ENCODE measurements around the gene RPL11. TPM values are rescaled to one million over a fixed set of nuclear protein-coding genes. Genes with fewer than 3 reads are reported as not detected.

The RPL11 gene
- total and polyA plus RNA-seq, 10 donors = 864 to 6,089 (median 1,132) TPM

DNA sequence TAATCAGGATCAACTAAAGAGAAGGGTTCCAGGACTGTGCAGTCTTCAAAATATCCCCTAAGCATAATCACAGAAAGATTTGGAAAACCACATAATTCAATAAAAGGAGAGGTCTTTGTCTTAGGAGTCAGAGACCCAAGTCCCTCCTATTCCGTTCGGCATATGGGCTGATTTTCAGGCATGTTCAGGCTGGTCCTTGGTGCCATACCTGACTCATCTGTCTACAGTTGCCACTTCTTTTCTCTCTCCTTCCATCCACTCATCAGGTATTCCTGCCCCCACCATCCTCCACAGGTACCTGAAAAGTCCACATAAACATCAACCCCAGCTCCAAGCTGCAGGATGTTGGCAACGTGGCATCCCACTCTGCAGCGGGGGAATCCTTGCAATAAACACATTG is 29.7 kb upstream of the RPL11 start:
- no peak overlapping the region for H3K27ac ChIP-seq
- H3K4me1 ChIP-seq = peaks cover 0 to 4% (median 0%) of the 10 kb centered on the region in 6 donors
- no peaks in the 10 kb centered on the region for H3K9me3 ChIP-seq
- no peak for DNase-seq
- TF ChIP-seq POLR2AphosphoS5 (IDR thresholded peaks at IDR 0.05) (no peak), POLR2A (IDR thresholded peaks at IDR 0.05) (no peak), CTCF (IDR thresholded peaks at IDR 0.05 in 8 of 11, conservative IDR thresholded peaks at IDR 0.05 in 3 of 11) (no peak)
- no peaks in the 10 kb centered on the region for H3K36me3 ChIP-seq
- H3K4me3 ChIP-seq = no peak overlapping the region
- intact Hi-C loops (cut with DNase I; ENCODE audit: low total_unique reads) = no loop called here
- H3K27me3 ChIP-seq (replicated peaks in 1 of 7) = no peaks in the 10 kb centered on the region
- 79 to 93% (median 87%) methylated on average over 4 of the region's 4 CpGs for whole genome bisulfite sequencing, 5 donors

GRCh38 chr1:23664837-23665795 is 26.5 kb upstream of the RPL11 start:
- intact Hi-C loops (cut with DNase I; ENCODE audit: low total_unique reads) = no loop called here
- TF ChIP-seq POLR2AphosphoS5 (IDR thresholded peaks at IDR 0.05) (no peak), CTCF (IDR thresholded peaks at IDR 0.05 in 8 of 11, conservative IDR thresholded peaks at IDR 0.05 in 3 of 11) (peak in 1 of 11 experiments; percentile 18)
- Histone ChIP-seq H3K27ac (no peak overlapping the region), H3K4me3 (no peak overlapping the region), H3K9me3 (no peaks in the 10 kb centered on the region), H3K4me1 (peaks cover 0 to 4% (median 0%) of the 10 kb centered on the region in 6 donors), H3K36me3 (no peaks in the 10 kb centered on the region), H3K27me3 (replicated peaks in 1 of 7) (no peaks in the 10 kb centered on the region)
- DNase-seq = no peak
- WGBS, 5 donors = 67 to 73% (median 73%) methylated on average over 11 of the region's 11 CpGs

- H3K27ac ChIP-seq = no peak overlapping the region
- H3K4me3 ChIP-seq = no peak overlapping the region
- peaks cover 0 to 4% (median 0%) of the 10 kb centered on the region in 6 donors for H3K4me1 ChIP-seq
- no peaks in the 10 kb centered on the region for H3K27me3 ChIP-seq (replicated peaks in 1 of 7)
- H3K36me3 ChIP-seq = no peaks in the 10 kb centered on the region
- no peaks in the 10 kb centered on the region for H3K9me3 ChIP-seq
- TF ChIP-seq POLR2A (IDR thresholded peaks at IDR 0.05) (no peak), CTCF (IDR thresholded peaks at IDR 0.05 in 8 of 11, conservative IDR thresholded peaks at IDR 0.05 in 3 of 11) (no peak), POLR2AphosphoS5 (IDR thresholded peaks at IDR 0.05) (no peak)
- intact Hi-C loops (cut with DNase I; ENCODE audit: low total_unique reads) = no loop called here
- no peak for DNase-seq
- 76 to 87% (median 83%) methylated on average over 4 of the region's 4 CpGs for WGBS, 5 donors
These were observed 24.2 kb upstream of the RPL11 start for GRCh38 chr1:23667411-23667810.

DNA sequence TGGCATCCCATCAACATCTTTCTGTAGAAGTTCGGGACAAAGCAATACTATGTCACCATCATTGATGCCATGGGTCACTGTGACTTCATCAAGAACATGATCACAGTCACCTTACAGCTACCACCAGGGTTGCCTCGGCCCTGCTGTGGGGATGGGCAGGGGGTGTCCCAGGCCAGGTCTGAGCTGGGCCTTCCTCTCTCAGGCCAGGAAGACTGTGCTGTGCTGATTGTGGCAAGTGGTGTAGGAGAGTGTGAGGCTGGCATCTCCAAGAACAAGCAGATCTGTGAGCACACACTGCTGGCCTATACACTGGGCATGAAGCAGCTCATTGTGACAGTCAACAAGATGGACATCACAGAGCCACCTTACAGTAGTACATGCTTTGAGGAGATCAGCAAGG is 20.9 kb upstream of the RPL11 start:
- H3K4me1 ChIP-seq = no peaks in the 10 kb centered on the region
- 71 to 91% (median 82%) methylated on average over 1 to 2 of the region's 2 CpGs for WGBS, 5 donors
- intact Hi-C loops (cut with DNase I; ENCODE audit: low total_unique reads) = no loop called here
- no peaks in the 10 kb centered on the region for H3K36me3 ChIP-seq
- peaks cover 0 to 11% (median 0%) of the 10 kb centered on the region in 7 donors for H3K27me3 ChIP-seq (replicated peaks in 1 of 7)
- DNase-seq = no peak
- H3K27ac ChIP-seq = no peak overlapping the region
- TF ChIP-seq POLR2A (IDR thresholded peaks at IDR 0.05) (no peak), POLR2AphosphoS5 (IDR thresholded peaks at IDR 0.05) (no peak), CTCF (IDR thresholded peaks at IDR 0.05 in 8 of 11, conservative IDR thresholded peaks at IDR 0.05 in 3 of 11) (no peak)
- no peak overlapping the region for H3K4me3 ChIP-seq
- no peaks in the 10 kb centered on the region for H3K9me3 ChIP-seq
